Measurements from ENCODE around the gene PDCD5. TPM values are rescaled to one million over a fixed set of nuclear protein-coding genes. Genes with fewer than 3 reads are reported as not detected.

PDCD5 gene
- total RNA-seq (100 to 1,000 TPM in 7 of 10 donors, 10 to 100 TPM in 3; 84.3 to 172 (median 103) TPM), polyA plus RNA-seq (100 to 1,000 TPM; 239 to 349 TPM)
- long read RNA-seq, donor 1, transcript PDCD5-205 (4 exons, 480 nt): minor isoform, 8 of 91 reads
- long read RNA-seq, donor 1, transcript PDCD5-207 (6 exons, 699 nt): major isoform, 74 of 91 reads
- long read RNA-seq, donor 1, partial matches to known transcripts: 5 of 91 reads
- long read RNA-seq, donor 1, other reads (novel, unspliced or antisense): 3 of 91 reads
- long read RNA-seq, donor 2, transcript PDCD5-205 (4 exons, 480 nt): minor isoform, 12 of 126 reads
- long read RNA-seq, donor 2, transcript PDCD5-207 (6 exons, 699 nt): major isoform, 99 of 126 reads
- long read RNA-seq, donor 2, partial matches to known transcripts: 8 of 126 reads
- long read RNA-seq, donor 2, other reads (novel, unspliced or antisense): 7 of 126 reads
- long read RNA-seq, donor 3, transcript PDCD5-207 (6 exons, 699 nt): major isoform, 13 of 24 reads
- long read RNA-seq, donor 3, partial matches to known transcripts: 4 of 24 reads
- long read RNA-seq, donor 3, other reads (novel, unspliced or antisense): 5 of 24 reads

DNA sequence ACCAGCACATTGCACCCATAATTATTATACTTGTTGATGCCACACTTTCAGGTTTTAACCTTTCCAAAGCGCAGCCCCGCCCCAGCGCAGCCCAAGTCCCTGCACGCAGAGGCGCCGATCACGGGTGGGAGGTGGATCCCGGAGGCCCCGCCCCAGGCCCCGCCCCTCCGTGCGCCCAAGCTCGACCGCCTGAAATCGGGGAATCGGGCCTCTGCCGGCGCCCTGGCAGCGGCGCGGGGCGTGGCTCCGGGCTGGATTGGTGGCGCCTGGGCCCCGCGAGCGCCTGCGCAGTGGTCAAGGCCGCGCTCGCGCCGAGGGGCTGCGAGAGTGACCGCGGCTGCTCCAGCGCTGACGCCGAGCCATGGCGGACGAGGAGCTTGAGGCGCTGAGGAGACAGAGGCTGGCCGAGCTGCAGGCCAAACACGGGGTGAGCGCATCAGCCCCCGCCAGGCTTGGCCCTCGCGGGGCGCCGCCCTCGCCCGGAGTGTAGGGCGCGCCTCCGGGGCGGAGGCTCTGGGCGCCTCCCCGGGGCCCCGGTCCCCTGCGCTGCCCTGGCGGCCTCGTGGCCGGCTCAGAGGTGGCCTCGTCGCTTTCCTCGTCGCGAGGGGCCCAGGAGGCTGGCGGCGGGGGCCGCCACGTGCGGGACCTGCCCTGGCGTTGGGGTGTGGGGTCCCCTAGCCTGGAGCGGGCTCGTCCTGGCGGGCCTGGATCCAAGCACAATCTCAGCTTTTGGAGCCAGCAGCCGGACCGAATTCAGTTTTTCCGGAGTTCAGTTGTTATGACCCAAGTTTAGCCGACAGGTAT lies at the start of gene PDCD5:
TSS of gene PDCD5 (plus strand) at position 290 of the 804 bp plus-strand sequence. CDS start at position 362, 72 bp downstream.
- 0% methylated on average over 72 to 81 of the region's 81 CpGs for WGBS, 2 donors
- Histone ChIP-seq H3K27me3 (no peaks in the 10 kb centered on the region), H3K4me3 (peak within 1 kb of the TSS; percentile 70 to 97 (median 88)), H3K27ac (peak within 1 kb of the TSS; percentile 47 to 96 (median 90)), H3K36me3 (peaks cover 0 to 41% (median 14%) of the 10 kb centered on the region in 9 donors), H3K4me1 (peaks cover 0 to 25% (median 11%) of the 10 kb centered on the region in 9 donors), H3K9me3 (no peaks in the 10 kb centered on the region)
- intact Hi-C loops (cut with DNase I): loop anchor here in 4 of 10 donors (5.0 to 10.0 kb wide), 4 partner anchors 111 to 236 kb away; partner anchors contain the start of genes ZNF507 (in 4 of the 4) and NUDT19 (in 2 of the 4)
- ATAC-seq: peak; percentile 97 to 99 (median 98)
- TF ChIP-seq, protein P1, sequence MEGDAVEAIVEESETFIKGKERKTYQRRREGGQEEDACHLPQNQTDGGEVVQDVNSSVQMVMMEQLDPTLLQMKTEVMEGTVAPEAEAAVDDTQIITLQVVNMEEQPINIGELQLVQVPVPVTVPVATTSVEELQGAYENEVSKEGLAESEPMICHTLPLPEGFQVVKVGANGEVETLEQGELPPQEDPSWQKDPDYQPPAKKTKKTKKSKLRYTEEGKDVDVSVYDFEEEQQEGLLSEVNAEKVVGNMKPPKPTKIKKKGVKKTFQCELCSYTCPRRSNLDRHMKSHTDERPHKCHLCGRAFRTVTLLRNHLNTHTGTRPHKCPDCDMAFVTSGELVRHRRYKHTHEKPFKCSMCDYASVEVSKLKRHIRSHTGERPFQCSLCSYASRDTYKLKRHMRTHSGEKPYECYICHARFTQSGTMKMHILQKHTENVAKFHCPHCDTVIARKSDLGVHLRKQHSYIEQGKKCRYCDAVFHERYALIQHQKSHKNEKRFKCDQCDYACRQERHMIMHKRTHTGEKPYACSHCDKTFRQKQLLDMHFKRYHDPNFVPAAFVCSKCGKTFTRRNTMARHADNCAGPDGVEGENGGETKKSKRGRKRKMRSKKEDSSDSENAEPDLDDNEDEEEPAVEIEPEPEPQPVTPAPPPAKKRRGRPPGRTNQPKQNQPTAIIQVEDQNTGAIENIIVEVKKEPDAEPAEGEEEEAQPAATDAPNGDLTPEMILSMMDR (IDR thresholded peaks at IDR 0.05): no peak
- peak; percentile 96 to 98 for DNase-seq

- no peak for DNase-seq
- Histone ChIP-seq H3K36me3 (no peaks in the 10 kb centered on the region), H3K27me3 (peaks cover 0 to 8% (median 0%) of the 10 kb centered on the region in 7 donors), H3K4me3 (no peak overlapping the region), H3K4me1 (no peaks in the 10 kb centered on the region), H3K9me3 (peaks cover 0 to 29% (median 2%) of the 10 kb centered on the region in 11 donors), H3K27ac (no peak overlapping the region)
- ATAC-seq: no peak
- TF ChIP-seq, protein P1 (IDR thresholded peaks at IDR 0.05): no peak
- 82 to 84% methylated on average over 3 of the region's 3 CpGs for WGBS, 2 donors
- intact Hi-C loops (cut with DNase I): no loop called here
Measured at GRCh38 chr19:32532233-32532632, 48.8 kb upstream of the PDCD5 start.

GRCh38 chr19:32537580-32537979 lies 43.4 kb upstream of the PDCD5 start:
- Histone ChIP-seq H3K4me3 (no peak overlapping the region), H3K27ac (no peak overlapping the region), H3K4me1 (no peaks in the 10 kb centered on the region), H3K27me3 (peaks cover 0 to 9% (median 0%) of the 10 kb centered on the region in 7 donors), H3K36me3 (no peaks in the 10 kb centered on the region), H3K9me3 (peaks cover 0 to 7% (median 0%) of the 10 kb centered on the region in 11 donors)
- intact Hi-C loops (cut with DNase I): no loop called here
- ATAC-seq: no peak
- DNase-seq: no peak
- 71 to 74% methylated on average over 5 of the region's 5 CpGs for WGBS, 2 donors
- TF ChIP-seq, protein P1 (IDR thresholded peaks at IDR 0.05): no peak

Data from heart right ventricle (tissue), 16 donors.